Right lobe of liver (tissue), 6 donors: ENCODE data around the gene CC2D1B. TPM values are rescaled to one million over a fixed set of nuclear protein-coding genes. Genes with fewer than 3 reads are reported as not detected.

Source experiments
- ATAC-seq, 4 donors: fragments of 200-7000 bp; cut with Tn5 transposase; one replicate each; pipeline ENCODE4 v1.9.1; 2020; ENCODE audit warnings: mild to moderate bottlenecking in 4 of 4, moderate library complexity in 4 of 4
- DNase-seq, 3 donors: peaks; one replicate each; pipeline ENCODE4 v3.0.0-alpha.2; 2020
- H3K27ac ChIP-seq, 3 donors: fragments of 200-600 bp; one replicate each; pipeline ENCODE4 v1.8.0; 2022
- H3K27me3 ChIP-seq, 2 donors: fragments of 200-600 bp; one replicate each; pipeline ENCODE4 v1.8.0; 2022
- H3K36me3 ChIP-seq, 4 donors: fragments of 200-600 bp; sonication (generic) in 1 of 4; one replicate each; pipeline versions ENCODE4 v1.5.1 to v1.8.0; 2017 to 2022; ENCODE audit warnings: control low read depth in 1 of 4
- H3K4me1 ChIP-seq, 4 donors: fragments of 200-600 bp; sonication (generic) in 1 of 4; one replicate each; pipeline versions ENCODE4 v1.5.1 to v1.8.0; 2017 to 2022; ENCODE audit warnings: control low read depth in 1 of 4
- H3K4me3 ChIP-seq, 3 donors: fragments of 200-600 bp; one replicate each; pipeline ENCODE4 v1.8.0; 2022
- H3K9me3 ChIP-seq, 4 donors: fragments of 200-600 bp; sonication (generic) in 1 of 4; one replicate each; pipeline versions ENCODE4 v1.5.1 to v1.8.0; 2017 to 2022; ENCODE audit warnings: control low read depth in 1 of 4
- POLR2A ChIP-seq: fragments of 450-650 bp; IDR thresholded peaks from one replicate; pipeline ENCODE4 v1.6.1; 2017; ENCODE audit warnings: antibody characterized with exemption, mild to moderate bottlenecking
- WGBS: methylation state at CpG from one replicate; pipeline ENCODE4 v1.1.6; 2018; ENCODE audit warnings: low coverage, low lambda C conversion rate; ENCODE audit not compliant: insufficient coverage; ENCODE audit errors: missing lambda C conversion rate; 5-methylcytosine and 5-hydroxymethylcytosine counted together
- intact Hi-C, 2 donors: fragments of 100-400 bp; cut with DNase I; formaldehyde crosslinking; loops; one replicate each; pipeline versions ENCODE4 v1.11.2 to v1.14.1; 2022
- long read RNA-seq: library from polyadenylated mRNA; unstranded; transcript quantifications from one replicate; pipeline ENCODE4 v2.0.0, GENCODE V29; 2019
- total RNA-seq, 6 experiments: library from RNA; depleted of rRNA in 2 of 6; stranded (reverse); fragments of >200 nt in 2 of 6; fragmentation: NEBNext Ultra II Directional in 3 of 6; extraction: Animal tissue kit (Norgen Biotek cat#: 25700) in 3 of 6; gene quantifications; one replicate each; pipeline versions ENCODE4 v1.1.0 to v1.2.4, GENCODE V29; 2016 to 2023
- TF ChIP-seq, protein P1 (sequence below), 4 donors: fragments of 200-600 bp in 3 of 4; fragments of 450-650 bp in 1 of 4; IDR thresholded peaks; one replicate each; pipeline versions ENCODE4 v1.5.1 to v1.8.0; 2016 to 2022; ENCODE audit warnings: antibody characterized with exemption in 4 of 4, mild to moderate bottlenecking in 2 of 4
- donor health status: DM: no; HTN: yes; CAD: no.
- donor health status: DM: no; HTN: no; CAD: no.
- donor health status: DM: no; HTN: no; CAD: no.
- donor health status: DM: no; HTN: yes; CAD: no.
- donor health status: DM: no; HTN: yes; CAD: no.

CC2D1B gene
- total RNA-seq: 10 to 100 TPM; 11.8 to 18.0 (median 15.1) TPM
- long read RNA-seq, partial matches to known transcripts: 0 of 1 reads
- long read RNA-seq, other reads (novel, unspliced or antisense): 0 of 1 reads

- peaks cover 0 to 27% (median 9%) of the 10 kb centered on the region in 4 donors for H3K36me3 ChIP-seq
- H3K27ac ChIP-seq: peak within 1 kb of the TSS; percentile 60 to 93 (median 88)
- no peaks in the 10 kb centered on the region for H3K9me3 ChIP-seq
- DNase-seq (peak; percentile 100), ATAC-seq (peak; percentile 92 to 98 (median 94))
- peaks cover 0 to 6% (median 2%) of the 10 kb centered on the region in 4 donors for H3K4me1 ChIP-seq
- H3K4me3 ChIP-seq: peak within 1 kb of the TSS; percentile 79 to 99 (median 91)
- no peaks in the 10 kb centered on the region for H3K27me3 ChIP-seq
- TF ChIP-seq, protein P1, sequence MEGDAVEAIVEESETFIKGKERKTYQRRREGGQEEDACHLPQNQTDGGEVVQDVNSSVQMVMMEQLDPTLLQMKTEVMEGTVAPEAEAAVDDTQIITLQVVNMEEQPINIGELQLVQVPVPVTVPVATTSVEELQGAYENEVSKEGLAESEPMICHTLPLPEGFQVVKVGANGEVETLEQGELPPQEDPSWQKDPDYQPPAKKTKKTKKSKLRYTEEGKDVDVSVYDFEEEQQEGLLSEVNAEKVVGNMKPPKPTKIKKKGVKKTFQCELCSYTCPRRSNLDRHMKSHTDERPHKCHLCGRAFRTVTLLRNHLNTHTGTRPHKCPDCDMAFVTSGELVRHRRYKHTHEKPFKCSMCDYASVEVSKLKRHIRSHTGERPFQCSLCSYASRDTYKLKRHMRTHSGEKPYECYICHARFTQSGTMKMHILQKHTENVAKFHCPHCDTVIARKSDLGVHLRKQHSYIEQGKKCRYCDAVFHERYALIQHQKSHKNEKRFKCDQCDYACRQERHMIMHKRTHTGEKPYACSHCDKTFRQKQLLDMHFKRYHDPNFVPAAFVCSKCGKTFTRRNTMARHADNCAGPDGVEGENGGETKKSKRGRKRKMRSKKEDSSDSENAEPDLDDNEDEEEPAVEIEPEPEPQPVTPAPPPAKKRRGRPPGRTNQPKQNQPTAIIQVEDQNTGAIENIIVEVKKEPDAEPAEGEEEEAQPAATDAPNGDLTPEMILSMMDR (IDR thresholded peaks at IDR 0.05): peak in 2 of 4 donors; percentile 16 to 46
- TF ChIP-seq POLR2A: peak; percentile 96
- intact Hi-C loops: no loop called here
- WGBS: 0% methylated on average over 6 of the region's 92 CpGs
Observed at GRCh38 chr1:52365746-52366516, at the start of gene CC2D1B. Gene CC2D1B, minus strand, starts transcription at chr1:52366205. Its CDS starts 1,585 bp downstream, at chr1:52364620.

- Histone ChIP-seq H3K27me3 (no peaks in the 10 kb centered on the region), H3K4me3 (no peak overlapping the region), H3K4me1 (no peaks in the 10 kb centered on the region), H3K9me3 (no peaks in the 10 kb centered on the region), H3K36me3 (peaks cover 0 to 88% (median 44%) of the 10 kb centered on the region in 4 donors), H3K27ac (no peak overlapping the region)
- no peak for ATAC-seq
- intact Hi-C loops: no loop called here
- no peak for DNase-seq
- TF ChIP-seq, protein P1 (IDR thresholded peaks at IDR 0.05): no peak
- TF ChIP-seq POLR2A: no peak
Observed at GRCh38 chr1:52414942-52415341, 48.9 kb upstream of the CC2D1B start.

DNA sequence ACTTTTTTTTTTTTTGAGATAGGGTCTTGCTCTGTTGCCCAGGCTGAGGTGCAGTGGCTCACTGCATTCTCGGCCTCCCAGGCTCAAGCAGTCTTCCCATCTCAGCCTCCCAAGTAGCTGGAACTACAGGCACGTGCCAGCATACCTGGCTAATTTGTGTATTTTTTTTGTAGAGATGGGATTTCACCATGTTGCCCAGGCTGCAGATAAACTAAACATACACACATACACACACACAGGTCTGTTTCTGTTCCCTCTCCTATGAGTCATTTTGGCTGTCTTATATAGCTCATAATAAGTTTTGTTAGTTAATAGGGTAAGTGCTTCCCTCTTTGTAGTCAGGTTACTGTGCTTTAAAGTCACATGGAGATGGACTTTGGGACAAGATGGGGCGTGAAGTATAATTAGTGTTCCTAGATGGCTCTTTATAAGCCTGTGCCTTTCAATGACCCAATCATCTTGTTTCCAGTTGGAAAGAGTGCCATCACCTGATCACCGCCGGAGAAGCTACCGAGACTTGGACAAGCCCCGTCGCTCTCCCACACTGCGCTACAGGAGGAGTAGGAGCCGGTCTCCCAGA lies 47.5 kb upstream of the CC2D1B start:
- no peak overlapping the region for H3K27ac ChIP-seq
- WGBS: 100% methylated on average over 4 of the region's 10 CpGs
- H3K4me1 ChIP-seq: no peaks in the 10 kb centered on the region
- no peak overlapping the region for H3K4me3 ChIP-seq
- H3K27me3 ChIP-seq: no peaks in the 10 kb centered on the region
- intact Hi-C loops: no loop called here
- TF ChIP-seq, protein P1 (IDR thresholded peaks at IDR 0.05): no peak
- no peak for TF ChIP-seq POLR2A
- no peaks in the 10 kb centered on the region for H3K9me3 ChIP-seq
- H3K36me3 ChIP-seq: peaks cover 6 to 97% (median 44%) of the 10 kb centered on the region in 4 donors
- ATAC-seq: no peak
- no peak for DNase-seq

GRCh38 chr1:52404975-52405338 lies 39.0 kb upstream of the CC2D1B start:
- DNase-seq (no peak), ATAC-seq (no peak)
- Histone ChIP-seq H3K27ac (peak overlapping the region; percentile 79 to 87 (median 81)), H3K9me3 (no peaks in the 10 kb centered on the region), H3K4me3 (peak overlapping the region; percentile 84 to 89 (median 85)), H3K27me3 (no peaks in the 10 kb centered on the region), H3K36me3 (peaks cover 3 to 21% (median 6%) of the 10 kb centered on the region in 4 donors), H3K4me1 (peaks cover 0 to 26% (median 4%) of the 10 kb centered on the region in 4 donors)
- intact Hi-C loops: loop anchor here in 1 of 2 donors (10.0 kb wide), 1 partner anchor 280 kb away; no protein-coding TSS in a partner anchor
- no peak for TF ChIP-seq POLR2A
- TF ChIP-seq, protein P1 (IDR thresholded peaks at IDR 0.05): no peak
- WGBS: 1% methylated on average over 8 of the region's 8 CpGs
